Heart left ventricle (tissue), 13 donors: ENCODE results near the gene TMEM135.

Experiments used
- POLR2A ChIP-seq, 2 donors: fragments of 450-650 bp; IDR thresholded peaks; one replicate each; pipeline ENCODE4 v1.6.1; 2017; ENCODE audit warnings: antibody characterized with exemption in 2 of 2, mild to moderate bottlenecking in 2 of 2, moderate library complexity in 2 of 2
- TF ChIP-seq, protein P1 (sequence below), 12 donors: fragments of 200-600 bp; sonication (generic) in 4 of 12; IDR thresholded peaks; one replicate each; pipeline versions ENCODE4 v1.5.0 to v1.8.0; 2018 to 2022; ENCODE audit warnings: antibody characterized with exemption in 12 of 12, mild to moderate bottlenecking in 5 of 12
- donor health status: ischemic (EF 13 %, LVEDD 7.1; RV severe dilation, severe dysfunction).
- donor health status: DM: no; HTN: yes; CAD: no.
- donor health status: DM: no; HTN: no; CAD: no.
- donor health status: ischemic (EF 25% LVEDD 6.9; RV normal size, moderate dysfunction).
- donor health status: ischemic (EF 25% LVEDD 5.7; RV mildly dilated, moderate dysfunction).
- donor health status: ischemic (EF 35%, LVEDD 5.7; RV mildly dilated, moderate dysfunction).
- donor health status: nonischemic (EF 11% LVEDD 7.7; RV severe dilation, severe dysfunction).
- donor health status: DM: yes; HTN: yes; CAD: no.
- donor health status: PGD.
- donor health status: ischemic (EF 29% LVEDD 5.4; RV normal size, mild dysfunction).
- donor health status: nonischemic (EF 23%, LVEDD 6.1; RV moderate dilation, normal function).

DNA sequence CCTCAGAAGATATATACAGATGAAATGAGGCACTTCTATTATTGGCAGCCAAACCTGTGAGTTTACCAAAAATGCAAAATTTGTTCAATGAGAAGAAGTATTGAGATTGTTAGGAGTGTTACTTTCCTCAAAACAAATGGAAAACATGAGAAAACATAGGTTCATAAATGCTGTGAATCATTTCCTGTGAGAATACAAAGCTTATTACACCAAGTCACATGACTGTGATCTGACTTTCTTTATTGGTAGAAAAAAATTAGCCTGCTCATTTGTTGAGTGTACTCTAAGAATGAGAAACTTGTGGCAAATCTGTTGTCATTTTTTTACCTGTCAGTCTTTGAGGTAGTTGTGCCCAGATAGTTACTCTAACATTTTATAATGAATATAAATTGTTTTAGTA, 215.1 kb downstream of the TMEM135 start:
- TF ChIP-seq, protein P1, sequence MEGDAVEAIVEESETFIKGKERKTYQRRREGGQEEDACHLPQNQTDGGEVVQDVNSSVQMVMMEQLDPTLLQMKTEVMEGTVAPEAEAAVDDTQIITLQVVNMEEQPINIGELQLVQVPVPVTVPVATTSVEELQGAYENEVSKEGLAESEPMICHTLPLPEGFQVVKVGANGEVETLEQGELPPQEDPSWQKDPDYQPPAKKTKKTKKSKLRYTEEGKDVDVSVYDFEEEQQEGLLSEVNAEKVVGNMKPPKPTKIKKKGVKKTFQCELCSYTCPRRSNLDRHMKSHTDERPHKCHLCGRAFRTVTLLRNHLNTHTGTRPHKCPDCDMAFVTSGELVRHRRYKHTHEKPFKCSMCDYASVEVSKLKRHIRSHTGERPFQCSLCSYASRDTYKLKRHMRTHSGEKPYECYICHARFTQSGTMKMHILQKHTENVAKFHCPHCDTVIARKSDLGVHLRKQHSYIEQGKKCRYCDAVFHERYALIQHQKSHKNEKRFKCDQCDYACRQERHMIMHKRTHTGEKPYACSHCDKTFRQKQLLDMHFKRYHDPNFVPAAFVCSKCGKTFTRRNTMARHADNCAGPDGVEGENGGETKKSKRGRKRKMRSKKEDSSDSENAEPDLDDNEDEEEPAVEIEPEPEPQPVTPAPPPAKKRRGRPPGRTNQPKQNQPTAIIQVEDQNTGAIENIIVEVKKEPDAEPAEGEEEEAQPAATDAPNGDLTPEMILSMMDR (IDR thresholded peaks at IDR 0.05): no peak
- TF ChIP-seq POLR2A (IDR thresholded peaks at IDR 0.05): no peak
